HepG2 (cell line): ENCODE results near the gene AOX1. TPM values are rescaled to one million over a fixed set of nuclear protein-coding genes. Genes with fewer than 3 reads are reported as not detected.

Experiments used
- ATAC-seq: fragments of 200-7000 bp; cut with Tn5 transposase; 3 replicates; pipeline ENCODE4 v1.9.1; 2020; ENCODE audit warnings: mild to moderate bottlenecking, moderate library complexity
- BruUV-seq: library from RNA; stranded (reverse); fragments of 400-500 nt; replicated peaks from 2 replicates; lab custom pipeline; 2021; lab: Mats Ljungman, UMichigan
- CTCF ChIA-PET: fragments of 300-600 bp; formaldehyde crosslinking; extraction: SDS; loops from one replicate; lab custom pipeline; 2021; ENCODE audit warnings: low total read pairs, inconsistent platforms, low intra/inter-chr PET ratio; lab: Yijun Ruan, JAX
- POLR2A ChIA-PET: fragments of 350-600 bp; sonication (Branson Sonifier 250); formaldehyde crosslinking; loops from one replicate; lab custom pipeline; 2020; ENCODE audit warnings: antibody characterized with exemption, inconsistent platforms; lab: Yijun Ruan, JAX
- DNase-seq: peaks from one replicate; pipeline ENCODE4 v3.0.0-alpha.2; 2015; ENCODE audit warnings: low spot score
- FAIRE-seq: peaks from 3 replicates; lab custom pipeline; 2011; peaks lifted over from hg19 to GRCh38; lab: Jason Lieb, UNC
- H2AFZ ChIP-seq: one replicate; pipeline ENCODE4 v1.6.1; 2011; ENCODE audit warnings: low read length, inconsistent platforms
- H3K27ac ChIP-seq: fragments of 300-600 bp; 3 replicates; pipeline ENCODE4 v1.8.0; 2011; ENCODE audit warnings: mixed run types, mild to moderate bottlenecking, mixed read lengths, low read length, inconsistent platforms; ENCODE audit not compliant: insufficient read depth; ENCODE audit errors: extremely low read length
- H3K27me3 ChIP-seq, 2 experiments: fragments of 200-600 bp in 1 of 2; 2 replicates in 1 of 2; 3 replicates in 1 of 2; pipeline versions ENCODE4 v1.6.0 to v1.8.0; 2011; ENCODE audit warnings: low read length in 2 of 2, mild to moderate bottlenecking in 2 of 2, moderate library complexity in 2 of 2, inconsistent platforms in 1 of 2; ENCODE audit not compliant: insufficient read depth in 2 of 2, control insufficient read depth in 1 of 2
- H3K36me3 ChIP-seq, 2 experiments: fragments of 200-600 bp in 1 of 2; replicated peaks in 1 of 2; 2 replicates in 1 of 2; 3 replicates in 1 of 2; pipeline versions ENCODE4 v1.5.1 to v1.8.0; 2011; ENCODE audit warnings: low read length in 2 of 2, inconsistent platforms in 1 of 2; ENCODE audit not compliant: insufficient read depth in 2 of 2, control insufficient read depth in 1 of 2
- H3K4me1 ChIP-seq: 2 replicates; pipeline ENCODE4 v1.5.1; 2012; ENCODE audit warnings: low read length, inconsistent platforms; ENCODE audit not compliant: insufficient read depth
- H3K4me2 ChIP-seq: 2 replicates; pipeline ENCODE4 v1.6.0; 2011; ENCODE audit warnings: low read depth, low read length, inconsistent platforms
- H3K4me3 ChIP-seq, 3 experiments: fragments of 200-600 bp in 1 of 3; sonication (generic), shearing (Covaris generic) in 1 of 3; replicated peaks in 1 of 3; 2 replicates each; pipeline ENCODE4 v1.5.1; 2011 to 2016; ENCODE audit warnings: low read length in 3 of 3, inconsistent platforms in 2 of 3, low read depth in 2 of 3, mild to moderate bottlenecking in 2 of 3, control low read depth in 1 of 3, mixed read lengths in 1 of 3; ENCODE audit not compliant: insufficient read depth in 1 of 3
- H3K79me2 ChIP-seq: one replicate; pipeline ENCODE4 v1.6.1; 2011; ENCODE audit warnings: low read length, inconsistent platforms; ENCODE audit not compliant: insufficient read depth
- H3K9ac ChIP-seq: 2 replicates; pipeline ENCODE4 v1.6.0; 2011; ENCODE audit warnings: mild to moderate bottlenecking, low read depth, low read length, inconsistent platforms; ENCODE audit not compliant: insufficient read depth
- H3K9me3 ChIP-seq: 2 replicates; pipeline ENCODE4 v1.5.1; 2012; ENCODE audit warnings: mild to moderate bottlenecking, low read length
- H4K20me1 ChIP-seq: 2 replicates; pipeline ENCODE4 v1.6.0; 2011; ENCODE audit warnings: inconsistent platforms, mild to moderate bottlenecking, low read length, moderate library complexity; ENCODE audit not compliant: insufficient read depth
- PHF20 ChIP-seq: sonication (generic); formaldehyde crosslinking; IDR thresholded peaks from 2 replicates; pipeline ENCODE4 v1.5.0; 2020; ENCODE audit warnings: mild to moderate bottlenecking, missing genetic modification reagents
- SNRNP70 ChIP-seq: fragments of 200-400 bp; formaldehyde crosslinking; IDR thresholded peaks from 2 replicates; pipeline ENCODE4 v1.6.1; 2017; ENCODE audit warnings: mild to moderate bottlenecking, low read depth, low read length, moderate library complexity
- TGIF2 ChIP-seq: IDR thresholded peaks from 2 replicates; pipeline ENCODE4 v1.6.1; 2016; ENCODE audit warnings: control low read depth, missing compliant biosample characterization
- ZNF138 ChIP-seq: sonication (generic); formaldehyde crosslinking; IDR thresholded peaks from 2 replicates; pipeline ENCODE4 v1.5.0; 2020; ENCODE audit warnings: mild to moderate bottlenecking, low read depth, missing genetic modification reagents
- ZNF674 ChIP-seq: sonication (generic); formaldehyde crosslinking; IDR thresholded peaks from 2 replicates; pipeline ENCODE4 v1.5.0; 2020; ENCODE audit warnings: low read depth, mild to moderate bottlenecking, missing genetic modification reagents
- ZNF841 ChIP-seq: sonication (generic); formaldehyde crosslinking; IDR thresholded peaks from 2 replicates; pipeline ENCODE4 v1.8.1; 2023; ENCODE audit warnings: missing genetic modification reagents, borderline replicate concordance
- ZZZ3 ChIP-seq: sonication (generic); formaldehyde crosslinking; IDR thresholded peaks from 2 replicates; pipeline ENCODE4 v1.4.0; 2020; ENCODE audit warnings: missing genetic modification reagents, mild to moderate bottlenecking, borderline replicate concordance
- WGBS: methylation state at CpG from one replicate; pipeline ENCODE4 v1.1.6; 2017; ENCODE audit warnings: low lambda C conversion rate; 5-methylcytosine and 5-hydroxymethylcytosine counted together
- in situ Hi-C: cut with HindIII; loops from 2 replicates; pipeline ENCODE4 v1.10.0; 2017; ENCODE audit warnings: low pct_unique_long_range_greater_than_20kb; ENCODE audit not compliant: extremely low pct_ligation_motif_present
- intact Hi-C: fragments of 100-400 bp; cut with micrococcal nuclease; formaldehyde crosslinking; loops from one replicate; pipeline ENCODE4 v1.10.0; 2022; ENCODE audit not compliant: unreplicated experiment
- polyA plus RNA-seq, 8 experiments: library from polyadenylated mRNA; depleted of rRNA in 3 of 8; stranded (reverse) in 7 of 8; unstranded in 1 of 8; fragments of >200 nt; fragmentation: Illumina TruSeq in 4 of 8; extraction: Trizol in 4 of 8; gene quantifications; 2 replicates each; pipeline versions ENCODE4 v1.2.1 to v1.2.3, GENCODE V29; 2011 to 2016; ENCODE audit warnings: low read depth in 4 of 8, missing spikeins in 1 of 8, mixed read lengths in 1 of 8; ENCODE audit not compliant: insufficient read depth in 1 of 8
- total RNA-seq, 5 experiments: library from RNA; depleted of rRNA; stranded (reverse); fragments of >200 nt; fragmentation: Illumina TruSeq; extraction: Trizol; gene quantifications; 2 replicates each; pipeline ENCODE4 v1.2.3, GENCODE V29; 2016; ENCODE audit warnings: low read depth in 1 of 5
- TF ChIP-seq, protein P1 (sequence below): sonication (generic); formaldehyde crosslinking; IDR thresholded peaks from 2 replicates; pipeline ENCODE4 v1.4.0; 2020; ENCODE audit warnings: missing genetic modification reagents, borderline replicate concordance
- TF ChIP-seq, protein P2 (sequence below): sonication (generic); formaldehyde crosslinking; IDR thresholded peaks from 2 replicates; pipeline ENCODE4 v1.4.0; 2020; ENCODE audit warnings: mild to moderate bottlenecking, low read depth, missing genetic modification reagents
- TF ChIP-seq, protein P3 (sequence below): sonication (generic); formaldehyde crosslinking; IDR thresholded peaks from 2 replicates; pipeline ENCODE4 v1.8.0; 2022; ENCODE audit warnings: low read depth, missing genetic modification reagents
- TF ChIP-seq, protein P4 (sequence below): sonication (generic); formaldehyde crosslinking; IDR thresholded peaks from 2 replicates; pipeline ENCODE4 v1.4.0; 2020; ENCODE audit warnings: missing genetic modification reagents, borderline replicate concordance

The AOX1 gene
- total and polyA plus RNA-seq, 2 of the 13 experiments (the other 11 are each of a cell fraction or from before 2014, with no cell fraction given) = 9.2 to 18.0 TPM

DNA sequence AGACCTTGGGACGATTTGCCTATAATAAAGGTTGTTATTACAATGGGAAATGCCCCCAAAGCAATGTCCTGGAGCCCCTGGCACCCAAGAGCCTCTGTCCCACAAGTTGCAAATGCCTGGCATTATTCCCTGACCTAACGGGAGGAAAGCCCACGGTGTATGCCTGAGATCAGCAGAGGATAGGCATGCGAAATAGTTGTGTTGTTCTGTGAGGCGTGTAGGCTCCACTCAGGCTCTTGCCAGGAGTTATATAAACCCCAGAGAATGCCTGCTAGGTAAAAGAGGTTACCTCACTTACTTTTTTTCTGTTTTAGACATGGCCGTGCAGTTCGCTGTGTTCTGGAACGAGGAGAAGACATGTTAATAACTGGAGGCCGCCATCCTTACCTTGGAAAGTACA, 52.1 kb downstream of the AOX1 start:
- intact Hi-C loops = no loop called here
- DNase-seq = no peak
- H3K9me3 ChIP-seq = no peaks in the 10 kb centered on the region
- H3K27me3 ChIP-seq = no peaks in the 10 kb centered on the region
- TF ChIP-seq ZNF841 (CRISPR knock-in tag) (no peak), PHF20 (CRISPR knock-in tag) (no peak), ZNF138 (CRISPR knock-in tag) (no peak), TGIF2 (no peak), ZZZ3 (CRISPR knock-in tag) (no peak), ZNF674 (CRISPR knock-in tag) (no peak), SNRNP70 (no peak)
- TF ChIP-seq, protein P1, sequence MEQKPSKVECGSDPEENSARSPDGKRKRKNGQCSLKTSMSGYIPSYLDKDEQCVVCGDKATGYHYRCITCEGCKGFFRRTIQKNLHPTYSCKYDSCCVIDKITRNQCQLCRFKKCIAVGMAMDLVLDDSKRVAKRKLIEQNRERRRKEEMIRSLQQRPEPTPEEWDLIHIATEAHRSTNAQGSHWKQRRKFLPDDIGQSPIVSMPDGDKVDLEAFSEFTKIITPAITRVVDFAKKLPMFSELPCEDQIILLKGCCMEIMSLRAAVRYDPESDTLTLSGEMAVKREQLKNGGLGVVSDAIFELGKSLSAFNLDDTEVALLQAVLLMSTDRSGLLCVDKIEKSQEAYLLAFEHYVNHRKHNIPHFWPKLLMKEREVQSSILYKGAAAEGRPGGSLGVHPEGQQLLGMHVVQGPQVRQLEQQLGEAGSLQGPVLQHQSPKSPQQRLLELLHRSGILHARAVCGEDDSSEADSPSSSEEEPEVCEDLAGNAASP (CRISPR knock-in tag) = no peak
- TF ChIP-seq, protein P2, sequence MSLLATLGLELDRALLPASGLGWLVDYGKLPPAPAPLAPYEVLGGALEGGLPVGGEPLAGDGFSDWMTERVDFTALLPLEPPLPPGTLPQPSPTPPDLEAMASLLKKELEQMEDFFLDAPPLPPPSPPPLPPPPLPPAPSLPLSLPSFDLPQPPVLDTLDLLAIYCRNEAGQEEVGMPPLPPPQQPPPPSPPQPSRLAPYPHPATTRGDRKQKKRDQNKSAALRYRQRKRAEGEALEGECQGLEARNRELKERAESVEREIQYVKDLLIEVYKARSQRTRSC (CRISPR knock-in tag) = no peak
- TF ChIP-seq, protein P3, sequence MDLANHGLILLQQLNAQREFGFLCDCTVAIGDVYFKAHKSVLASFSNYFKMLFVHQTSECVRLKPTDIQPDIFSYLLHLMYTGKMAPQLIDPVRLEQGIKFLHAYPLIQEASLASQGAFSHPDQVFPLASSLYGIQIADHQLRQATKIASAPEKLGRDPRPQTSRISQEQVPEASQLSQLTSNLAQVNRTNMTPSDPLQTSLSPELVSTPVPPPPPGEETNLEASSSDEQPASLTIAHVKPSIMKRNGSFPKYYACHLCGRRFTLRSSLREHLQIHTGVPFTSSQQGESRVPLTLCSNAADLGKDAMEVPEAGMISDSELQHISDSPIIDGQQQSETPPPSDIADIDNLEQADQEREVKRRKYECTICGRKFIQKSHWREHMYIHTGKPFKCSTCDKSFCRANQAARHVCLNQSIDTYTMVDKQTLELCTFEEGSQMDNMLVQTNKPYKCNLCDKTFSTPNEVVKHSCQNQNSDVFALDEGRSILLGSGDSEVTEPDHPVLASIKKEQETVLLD = no peak
- TF ChIP-seq, protein P4, sequence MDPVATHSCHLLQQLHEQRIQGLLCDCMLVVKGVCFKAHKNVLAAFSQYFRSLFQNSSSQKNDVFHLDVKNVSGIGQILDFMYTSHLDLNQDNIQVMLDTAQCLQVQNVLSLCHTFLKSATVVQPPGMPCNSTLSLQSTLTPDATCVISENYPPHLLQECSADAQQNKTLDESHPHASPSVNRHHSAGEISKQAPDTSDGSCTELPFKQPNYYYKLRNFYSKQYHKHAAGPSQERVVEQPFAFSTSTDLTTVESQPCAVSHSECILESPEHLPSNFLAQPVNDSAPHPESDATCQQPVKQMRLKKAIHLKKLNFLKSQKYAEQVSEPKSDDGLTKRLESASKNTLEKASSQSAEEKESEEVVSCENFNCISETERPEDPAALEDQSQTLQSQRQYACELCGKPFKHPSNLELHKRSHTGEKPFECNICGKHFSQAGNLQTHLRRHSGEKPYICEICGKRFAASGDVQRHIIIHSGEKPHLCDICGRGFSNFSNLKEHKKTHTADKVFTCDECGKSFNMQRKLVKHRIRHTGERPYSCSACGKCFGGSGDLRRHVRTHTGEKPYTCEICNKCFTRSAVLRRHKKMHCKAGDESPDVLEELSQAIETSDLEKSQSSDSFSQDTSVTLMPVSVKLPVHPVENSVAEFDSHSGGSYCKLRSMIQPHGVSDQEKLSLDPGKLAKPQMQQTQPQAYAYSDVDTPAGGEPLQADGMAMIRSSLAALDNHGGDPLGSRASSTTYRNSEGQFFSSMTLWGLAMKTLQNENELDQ = no peak
- TF ChIP-seq, all 625 proteins: peak for 0
- Histone ChIP-seq H2AFZ (no peak overlapping the region), H4K20me1 (no peaks in the 10 kb centered on the region), H3K4me3 (no peak overlapping the region), H3K27ac (no peak overlapping the region), H3K4me1 (no peaks in the 10 kb centered on the region), H3K79me2 (no peaks in the 10 kb centered on the region), H3K4me2 (no peak overlapping the region), H3K36me3 (peaks cover 0 to 3% of the 10 kb centered on the region in 2 experiments; a peak in 2 of 5 replicates), H3K9ac (no peak overlapping the region)
- ATAC-seq (no peak), FAIRE-seq (no peak)
- ChIA-PET POLR2A (no interaction called here), CTCF (no interaction called here)
- in situ Hi-C loops = no loop called here
- BruUV-seq = no TSS peak
- 87% methylated on average over 9 of the region's 9 CpGs for WGBS
